Inferior parietal cortex (tissue), 1 donor: ENCODE measurements around the gene JUNB.
"Not testable (repeated sequence)": the region's sequence is repeated elsewhere in the genome, so short reads cannot be mapped to it uniquely, and the experiment has no call there.

Experiments
- DNase-seq: peaks from one replicate; pipeline ENCODE4 v3.0.0-alpha.2; 2016; ENCODE audit errors: extremely low spot score

The JUNB gene

GRCh38 chr19:12789098-12789903 lies 2.0 kb upstream of the JUNB start:
- DNase-seq = no peak

- DNase-seq = peak; percentile 93
Measured at GRCh38 chr19:12789904-12790619, 1.2 kb upstream of the JUNB start.

- no peak for DNase-seq
Measured at GRCh38 chr19:12790628-12791344, 500 bp upstream of the JUNB start.

- DNase-seq = peak; percentile 47
Measured at GRCh38 chr19:12792051-12792852, 966 bp downstream of the JUNB start.

GRCh38 chr19:12792853-12793289 lies 1.6 kb downstream of the JUNB start:
- no peak for DNase-seq

- peak; percentile 93 for DNase-seq
Measured at GRCh38 chr19:12793290-12794195, 2.3 kb downstream of the JUNB start.

GRCh38 chr19:12794196-12794941 lies 3.1 kb downstream of the JUNB start:
- no peak for DNase-seq

GRCh38 chr19:12794971-12795381 lies 3.7 kb downstream of the JUNB start:
- no peak for DNase-seq

- DNase-seq = peak; percentile 91
Measured at GRCh38 chr19:12796146-12797071, 5.1 kb downstream of the JUNB start.

GRCh38 chr19:12797141-12797587 lies 5.9 kb downstream of the JUNB start:
- DNase-seq = no peak

- DNase-seq = not testable (repeated sequence)
Measured at GRCh38 chr19:12797607-12798006, 6.3 kb downstream of the JUNB start.

GRCh38 chr19:12799742-12800465 lies 8.6 kb downstream of the JUNB start:
- DNase-seq = no peak

- no peak for DNase-seq
Measured at GRCh38 chr19:12800466-12800770, 9.1 kb downstream of the JUNB start.

- no peak for DNase-seq
Measured at GRCh38 chr19:12800923-12801465, 9.7 kb downstream of the JUNB start.

- DNase-seq = peak; percentile 80
Measured at GRCh38 chr19:12801466-12802266, 10.4 kb downstream of the JUNB start, which contains the start of the genes PRDX2 and THSD8. PRDX2 (minus strand) TSS chr19:12801800; CDS start chr19:12801261, 539 bp downstream. THSD8 (plus strand) TSS chr19:12802069; CDS start chr19:12802072, 3 bp downstream.

- no peak for DNase-seq
Measured at GRCh38 chr19:12802267-12803106, 11.2 kb downstream of the JUNB start.
